CD14-positive monocyte (primary cell): ENCODE measurements around the gene HTRA2. TPM values are rescaled to one million over a fixed set of nuclear protein-coding genes. Genes with fewer than 3 reads are reported as not detected.

Experiments
- DNase-seq, 3 donors: peaks; one replicate each; pipeline ENCODE4 v3.0.0-alpha.2; 2011 to 2022
- H2AFZ ChIP-seq: 2 replicates; pipeline ENCODE4 v1.6.0; 2012; ENCODE audit warnings: mild to moderate bottlenecking, low read depth, low read length, inconsistent platforms; ENCODE audit not compliant: insufficient read depth, poor library complexity, severe bottlenecking
- H3K27ac ChIP-seq, 2 donors: 1 replicate in 1 of 2; 2 replicates in 1 of 2; pipeline ENCODE4 v1.5.1; 2012 to 2013; ENCODE audit warnings: low read length in 2 of 2, control low read depth in 1 of 2, inconsistent platforms in 1 of 2, low read depth in 1 of 2, mild to moderate bottlenecking in 1 of 2
- H3K27me3 ChIP-seq, 2 donors: one replicate each; pipeline versions ENCODE4 v1.6.0 to v1.6.1; 2011 to 2013; ENCODE audit warnings: low read length in 2 of 2; ENCODE audit not compliant: control insufficient read depth in 2 of 2, insufficient read depth in 2 of 2
- H3K36me3 ChIP-seq, 2 donors: replicated peaks in 1 of 2; 1 replicate in 1 of 2; 2 replicates in 1 of 2; pipeline versions ENCODE4 v1.5.1 to v1.6.1; 2012 to 2013; ENCODE audit warnings: low read length in 2 of 2, control low read depth in 1 of 2, inconsistent platforms in 1 of 2, mild to moderate bottlenecking in 1 of 2; ENCODE audit not compliant: insufficient read depth in 2 of 2, control insufficient read depth in 1 of 2
- H3K4me1 ChIP-seq, 2 donors: 1 replicate in 1 of 2; 2 replicates in 1 of 2; pipeline versions ENCODE4 v1.5.1 to v1.6.1; 2012 to 2013; ENCODE audit warnings: low read length in 2 of 2, control low read depth in 1 of 2, inconsistent platforms in 1 of 2, mild to moderate bottlenecking in 1 of 2, moderate library complexity in 1 of 2; ENCODE audit not compliant: insufficient read depth in 2 of 2, control insufficient read depth in 1 of 2
- H3K4me2 ChIP-seq: replicated peaks from 2 replicates; pipeline ENCODE3; 2012; ENCODE audit warnings: low read length, moderate library complexity, mild to moderate bottlenecking; ENCODE audit not compliant: poor library complexity, severe bottlenecking; ENCODE audit errors: extremely low read depth
- H3K4me3 ChIP-seq, 3 experiments: fragments of 200-600 bp in 1 of 3; sonication (generic) in 1 of 3; replicated peaks in 1 of 3; 1 replicate in 2 of 3; 2 replicates in 1 of 3; pipeline ENCODE4 v1.5.1; 2011 to 2013; ENCODE audit warnings: low read length in 3 of 3, mild to moderate bottlenecking in 3 of 3, control low read depth in 2 of 3, low read depth in 2 of 3, inconsistent platforms in 1 of 3, moderate library complexity in 1 of 3
- H3K79me2 ChIP-seq: 2 replicates; pipeline ENCODE4 v1.6.0; 2012; ENCODE audit warnings: mild to moderate bottlenecking, control low read depth, inconsistent platforms, low read length, moderate library complexity; ENCODE audit not compliant: insufficient read depth
- H3K9ac ChIP-seq: 2 replicates; pipeline ENCODE4 v1.6.0; 2017; ENCODE audit warnings: low read length, mild to moderate bottlenecking; ENCODE audit not compliant: insufficient read depth, poor library complexity, severe bottlenecking
- H3K9me3 ChIP-seq, 2 donors: replicated peaks in 1 of 2; 1 replicate in 1 of 2; 2 replicates in 1 of 2; pipeline versions ENCODE4 v1.5.1 to v1.6.1; 2012 to 2013; ENCODE audit warnings: low read length in 2 of 2, control low read depth in 1 of 2; ENCODE audit not compliant: control insufficient read depth in 1 of 2, insufficient read depth in 1 of 2
- H4K20me1 ChIP-seq: 2 replicates; pipeline ENCODE4 v1.6.0; 2012; ENCODE audit warnings: mild to moderate bottlenecking, low read length, control low read depth, moderate library complexity; ENCODE audit not compliant: insufficient read depth
- H3K27ac Mint-ChIP-seq, 7 donors: one replicate each; pipeline ENCODE4 v1.8.0; 2020; ENCODE audit warnings: mild to moderate bottlenecking in 7 of 7, mixed read lengths in 7 of 7, moderate library complexity in 6 of 7, inconsistent platforms in 2 of 7
- H3K27me3 Mint-ChIP-seq, 3 donors: one replicate each; pipeline ENCODE4 v1.8.0; 2021 to 2022; ENCODE audit warnings: low read depth in 3 of 3, mild to moderate bottlenecking in 3 of 3, mixed read lengths in 3 of 3, moderate library complexity in 3 of 3, inconsistent platforms in 1 of 3
- H3K36me3 Mint-ChIP-seq, 2 donors: one replicate each; pipeline ENCODE4 v1.8.0; 2020; ENCODE audit warnings: mixed read lengths in 2 of 2, inconsistent platforms in 1 of 2, mild to moderate bottlenecking in 1 of 2
- H3K4me1 Mint-ChIP-seq: one replicate; pipeline ENCODE4 v1.8.0; 2020; ENCODE audit warnings: mild to moderate bottlenecking, mixed read lengths
- H3K4me3 Mint-ChIP-seq, 2 donors: one replicate each; pipeline ENCODE4 v1.8.0; 2020; ENCODE audit warnings: mild to moderate bottlenecking in 2 of 2, mixed read lengths in 2 of 2, moderate library complexity in 1 of 2
- H3K9me3 Mint-ChIP-seq, 7 donors: one replicate each; pipeline ENCODE4 v1.8.0; 2020 to 2022; ENCODE audit warnings: mixed read lengths in 7 of 7, mild to moderate bottlenecking in 6 of 7, moderate library complexity in 6 of 7, inconsistent platforms in 2 of 7
- WGBS: methylation state at CpG from one replicate; pipeline ENCODE4 v1.1.5; 2013; ENCODE audit warnings: missing lambda C conversion rate; ENCODE audit not compliant: insufficient coverage; 5-methylcytosine and 5-hydroxymethylcytosine counted together
- intact Hi-C, 2 donors: fragments of 100-400 bp; cut with micrococcal nuclease; formaldehyde crosslinking; loops; one replicate each; pipeline versions ENCODE4 v1.15.0 to v1.15.1; 2023
- polyA plus RNA-seq, 3 donors: library from polyadenylated mRNA; depleted of rRNA in 1 of 3; unstranded in 2 of 3; stranded (reverse) in 1 of 3; fragments of 300-500 nt in 2 of 3; fragments of >200 nt in 1 of 3; fragmentation: Illumina TruSeq in 2 of 3; gene quantifications; 1 replicate in 2 of 3; 2 replicates in 1 of 3; pipeline ENCODE4 v1.2.3, GENCODE V29; 2012 to 2021
- TF ChIP-seq, protein P1 (sequence below): fragments of 200-600 bp; IDR thresholded peaks from one replicate; pipeline ENCODE4 v1.8.0; 2022; ENCODE audit warnings: antibody characterized with exemption, mild to moderate bottlenecking

HTRA2 gene
- polyA plus RNA-seq, 3 donors = 11.3 to 20.5 (median 15.0) TPM

DNA sequence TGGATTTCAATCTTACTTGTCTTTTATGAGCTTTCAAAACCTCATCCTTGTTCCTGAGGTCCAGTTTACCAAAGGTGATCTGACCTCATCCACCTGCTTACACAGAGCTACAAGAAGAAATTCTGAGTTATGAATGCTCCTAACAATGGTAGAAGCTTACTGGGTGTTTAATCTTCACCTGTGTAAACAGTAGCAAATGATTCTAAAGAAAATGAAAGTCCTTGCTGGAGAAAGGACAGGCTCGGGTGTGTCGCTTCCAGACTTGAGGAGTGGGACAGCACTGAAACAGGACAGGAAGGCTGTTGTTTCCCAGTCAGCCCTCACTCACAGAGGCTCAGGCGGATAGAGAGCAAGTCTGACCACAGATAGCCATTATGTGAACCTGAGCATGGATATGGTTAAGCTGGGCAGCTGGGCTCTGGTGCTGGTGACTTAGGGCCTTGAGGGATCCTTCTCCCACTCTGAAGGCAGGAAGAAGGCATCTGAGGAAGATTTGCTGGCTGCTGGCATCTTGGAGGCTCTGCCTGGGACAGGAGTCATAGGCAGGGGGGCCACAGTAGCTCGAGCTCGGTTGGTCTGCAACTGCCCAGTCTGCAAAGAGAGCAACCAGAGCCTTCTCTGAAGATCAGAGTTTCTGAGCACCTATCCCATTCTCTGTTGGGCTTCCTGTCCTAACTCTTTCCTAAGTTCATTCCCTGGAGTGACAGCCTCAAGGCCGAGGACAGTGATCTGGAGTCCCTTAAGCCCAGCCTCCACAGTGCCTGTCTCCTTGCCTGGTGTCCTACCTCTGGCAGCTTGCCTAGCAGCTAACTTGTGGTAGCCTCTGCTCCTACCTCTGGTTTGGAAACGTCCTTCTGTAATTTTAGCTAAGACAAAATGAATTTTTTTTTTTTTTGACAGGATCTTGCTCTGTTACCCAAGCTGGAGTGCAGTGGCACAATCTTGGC, 28.8 kb downstream of the HTRA2 start:
- Histone ChIP-seq H3K4me1 (peaks cover 33 to 54% of the 10 kb centered on the region in 2 donors), H2AFZ (no peak overlapping the region), H4K20me1 (peaks cover 23% of the 10 kb centered on the region), H3K4me2 (no peak overlapping the region), H3K9me3 (no peaks in the 10 kb centered on the region), H3K79me2 (peaks cover 44% of the 10 kb centered on the region), H3K36me3 (peaks cover 20 to 28% of the 10 kb centered on the region in 2 donors), H3K27ac (no peak overlapping the region), H3K9ac (no peak overlapping the region), H3K27me3 (no peaks in the 10 kb centered on the region), H3K4me3 (no peak overlapping the region)
- H3K4me1 Mint-ChIP-seq = peaks cover 50% of the 10 kb centered on the region
- H3K27ac Mint-ChIP-seq = peak overlapping the region in 6 of 7 donors; percentile 37 to 82 (median 64)
- TF ChIP-seq, protein P1, sequence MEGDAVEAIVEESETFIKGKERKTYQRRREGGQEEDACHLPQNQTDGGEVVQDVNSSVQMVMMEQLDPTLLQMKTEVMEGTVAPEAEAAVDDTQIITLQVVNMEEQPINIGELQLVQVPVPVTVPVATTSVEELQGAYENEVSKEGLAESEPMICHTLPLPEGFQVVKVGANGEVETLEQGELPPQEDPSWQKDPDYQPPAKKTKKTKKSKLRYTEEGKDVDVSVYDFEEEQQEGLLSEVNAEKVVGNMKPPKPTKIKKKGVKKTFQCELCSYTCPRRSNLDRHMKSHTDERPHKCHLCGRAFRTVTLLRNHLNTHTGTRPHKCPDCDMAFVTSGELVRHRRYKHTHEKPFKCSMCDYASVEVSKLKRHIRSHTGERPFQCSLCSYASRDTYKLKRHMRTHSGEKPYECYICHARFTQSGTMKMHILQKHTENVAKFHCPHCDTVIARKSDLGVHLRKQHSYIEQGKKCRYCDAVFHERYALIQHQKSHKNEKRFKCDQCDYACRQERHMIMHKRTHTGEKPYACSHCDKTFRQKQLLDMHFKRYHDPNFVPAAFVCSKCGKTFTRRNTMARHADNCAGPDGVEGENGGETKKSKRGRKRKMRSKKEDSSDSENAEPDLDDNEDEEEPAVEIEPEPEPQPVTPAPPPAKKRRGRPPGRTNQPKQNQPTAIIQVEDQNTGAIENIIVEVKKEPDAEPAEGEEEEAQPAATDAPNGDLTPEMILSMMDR = no peak
- intact Hi-C loops = no loop called here
- peaks cover 0 to 2% (median 2%) of the 10 kb centered on the region in 3 donors for H3K27me3 Mint-ChIP-seq
- no peak overlapping the region for H3K4me3 Mint-ChIP-seq
- WGBS = 70% methylated on average over 5 of the region's 7 CpGs
- DNase-seq = no peak
- H3K9me3 Mint-ChIP-seq = no peaks in the 10 kb centered on the region
- peaks cover 15 to 20% of the 10 kb centered on the region in 2 donors for H3K36me3 Mint-ChIP-seq

DNA sequence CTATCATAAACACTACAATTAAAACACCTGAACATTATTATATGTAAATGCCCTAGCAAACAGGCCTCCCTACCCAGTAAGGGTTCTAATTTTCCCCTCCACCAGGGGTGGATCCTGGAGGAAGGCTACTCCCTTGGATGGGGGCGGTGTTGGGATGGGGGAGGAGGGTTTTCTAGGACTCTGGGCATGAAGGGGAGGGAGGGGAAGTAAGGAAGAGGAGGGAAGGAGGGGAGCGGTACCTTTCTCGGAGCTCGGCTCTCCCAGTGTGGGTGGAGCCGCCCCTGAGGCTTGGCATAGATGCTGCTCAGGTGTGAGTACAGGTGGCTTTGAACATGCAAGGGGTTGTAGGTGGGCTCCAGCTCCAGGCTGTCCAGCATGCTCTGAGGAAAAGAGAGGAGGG, 30.2 kb downstream of the HTRA2 start:
- peaks cover 23% of the 10 kb centered on the region for H4K20me1 ChIP-seq
- H3K9me3 ChIP-seq = no peaks in the 10 kb centered on the region
- H3K27me3 Mint-ChIP-seq = peaks cover 0 to 2% (median 2%) of the 10 kb centered on the region in 3 donors
- 79% methylated on average over 4 of the region's 5 CpGs for WGBS
- no peaks in the 10 kb centered on the region for H3K9me3 Mint-ChIP-seq
- no peak overlapping the region for H3K4me3 Mint-ChIP-seq
- no peak overlapping the region for H3K27ac Mint-ChIP-seq
- no peak overlapping the region for H2AFZ ChIP-seq
- H3K36me3 ChIP-seq = peaks cover 20 to 28% of the 10 kb centered on the region in 2 donors
- peaks cover 15 to 20% of the 10 kb centered on the region in 2 donors for H3K36me3 Mint-ChIP-seq
- H3K79me2 ChIP-seq = peaks cover 31% of the 10 kb centered on the region
- H3K4me1 ChIP-seq = peaks cover 32 to 46% of the 10 kb centered on the region in 2 donors
- intact Hi-C loops = no loop called here
- H3K9ac ChIP-seq = no peak overlapping the region
- no peak overlapping the region for H3K27ac ChIP-seq
- no peak overlapping the region for H3K4me3 ChIP-seq
- H3K27me3 ChIP-seq = no peaks in the 10 kb centered on the region
- TF ChIP-seq, protein P1 = no peak
- H3K4me1 Mint-ChIP-seq = peaks cover 54% of the 10 kb centered on the region
- no peak for DNase-seq
- no peak overlapping the region for H3K4me2 ChIP-seq
